Stimulated activated CD8-positive, alpha-beta memory T cell treated with anti-CD3 and anti-CD28 coated beads, Interleukin-15, amount 100 ng/mL, for 24 hours (primary cell): Measurements from ENCODE around the gene CIAO3.
"Not testable (repeated sequence)": the region's sequence is repeated elsewhere in the genome, so short reads cannot be mapped to it uniquely, and the experiment has no call there.

ENCODE experiments used
- DNase-seq: peaks from one replicate; pipeline ENCODE4 v3.0.0-alpha.2; 2020; ENCODE audit warnings: low read depth

The CIAO3 gene

DNA sequence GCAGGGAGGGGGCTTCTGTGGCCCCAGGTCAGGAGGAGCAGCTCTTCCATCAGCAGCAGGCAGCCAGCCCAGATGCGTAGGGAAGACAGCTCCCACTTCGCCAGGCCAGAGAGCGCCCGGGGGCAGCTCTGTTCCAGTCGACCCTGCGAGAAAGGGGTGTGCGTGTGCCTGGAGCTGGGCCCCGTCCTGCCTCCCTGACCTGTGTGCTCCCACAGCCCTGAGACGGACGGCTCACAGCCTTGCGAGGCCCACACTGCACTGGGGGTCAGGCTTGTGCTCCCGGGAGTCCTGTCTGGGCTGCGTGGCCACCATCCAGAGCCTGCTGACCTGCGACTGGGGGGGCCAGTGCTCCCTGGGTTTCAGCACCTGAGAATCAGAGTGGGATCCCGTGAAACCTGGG, 19.3 kb upstream of the CIAO3 start:
- no peak for DNase-seq

GRCh38 chr16:759110-759910, 18.5 kb upstream of the CIAO3 start:
- no peak for DNase-seq

DNA sequence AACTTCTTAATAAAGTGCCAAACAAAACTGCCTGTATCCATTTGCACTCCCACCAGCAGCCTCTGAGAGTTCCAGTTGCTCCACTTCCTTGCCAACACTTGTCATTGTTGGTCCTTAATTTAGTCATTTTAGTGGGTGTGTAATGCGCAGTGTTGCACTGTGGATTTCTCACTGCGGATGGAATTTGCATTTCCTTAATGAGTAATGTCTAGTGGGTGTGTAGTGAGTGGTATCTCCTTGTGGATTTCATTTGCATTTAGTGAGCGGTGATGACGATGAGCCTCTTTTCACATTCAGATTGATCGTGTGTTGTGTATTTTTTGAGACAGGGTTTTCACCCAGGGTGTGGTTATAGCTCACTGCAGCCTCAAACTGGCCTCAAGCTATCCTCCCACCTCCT, 15.6 kb upstream of the CIAO3 start:
- DNase-seq, result no peak

DNA sequence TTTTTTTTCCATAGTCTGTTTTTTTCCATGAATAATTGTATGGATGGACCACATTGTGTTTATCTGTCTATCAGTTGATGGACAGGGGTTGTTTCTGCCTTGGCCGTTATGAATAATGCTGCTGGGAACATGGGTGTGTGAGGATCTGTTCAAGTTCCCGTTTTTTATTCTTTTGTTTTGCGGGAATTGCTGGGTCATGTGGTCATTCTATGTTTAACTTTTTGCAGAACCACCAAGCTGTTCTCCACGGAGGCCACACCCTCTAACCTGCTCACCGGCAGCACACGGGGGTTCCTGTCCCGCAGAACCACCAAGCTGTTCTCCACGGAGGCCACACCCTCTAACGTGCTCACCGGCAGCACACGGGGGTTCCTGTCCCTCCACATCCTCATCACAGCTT, 13.9 kb upstream of the CIAO3 start:
- no peak for DNase-seq

DNA sequence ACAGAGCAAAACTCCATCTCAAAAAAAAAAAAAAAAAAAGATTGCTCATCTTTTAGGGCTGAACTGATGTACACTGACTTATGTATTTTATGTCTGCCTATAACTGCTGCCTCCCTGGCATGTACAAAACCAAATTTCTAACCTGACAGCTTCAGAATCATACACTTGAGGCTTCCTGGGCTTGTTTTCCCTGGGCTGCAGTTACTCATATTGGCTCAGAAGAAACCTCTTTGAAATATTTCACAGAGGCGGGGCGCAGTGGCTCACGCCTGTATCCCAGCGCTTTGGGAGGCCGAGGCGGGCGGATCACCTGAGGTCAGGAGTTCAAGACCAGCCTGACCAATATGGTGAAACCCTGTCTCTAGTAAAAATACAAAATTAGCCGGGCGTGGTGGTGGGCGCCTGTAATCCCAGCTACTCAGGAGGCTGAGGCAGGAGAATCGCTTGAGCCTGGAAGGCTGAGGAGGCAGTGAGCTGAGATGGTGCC, 13.4 kb upstream of the CIAO3 start:
- DNase-seq, result not testable (repeated sequence)

DNA sequence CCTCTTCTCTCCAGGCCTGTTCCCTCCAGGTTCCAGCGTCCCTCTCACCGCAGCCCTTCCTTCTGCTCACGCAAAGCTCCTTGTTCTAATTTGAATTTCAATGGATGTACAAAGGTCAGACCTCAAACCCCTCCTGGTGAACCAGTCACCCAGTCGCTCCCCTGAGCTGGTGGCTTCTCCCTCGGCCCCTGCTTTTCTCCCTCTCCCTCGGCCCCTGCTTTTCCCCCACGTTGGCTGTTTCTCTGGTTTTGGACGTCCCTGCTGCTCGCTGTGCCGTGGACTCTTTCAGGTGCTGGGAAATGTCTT, 11.2 kb upstream of the CIAO3 start:
- DNase-seq, result no peak

- DNase-seq, result no peak
Observed at GRCh38 chr16:751152-752006, 10.6 kb upstream of the CIAO3 start.

DNA sequence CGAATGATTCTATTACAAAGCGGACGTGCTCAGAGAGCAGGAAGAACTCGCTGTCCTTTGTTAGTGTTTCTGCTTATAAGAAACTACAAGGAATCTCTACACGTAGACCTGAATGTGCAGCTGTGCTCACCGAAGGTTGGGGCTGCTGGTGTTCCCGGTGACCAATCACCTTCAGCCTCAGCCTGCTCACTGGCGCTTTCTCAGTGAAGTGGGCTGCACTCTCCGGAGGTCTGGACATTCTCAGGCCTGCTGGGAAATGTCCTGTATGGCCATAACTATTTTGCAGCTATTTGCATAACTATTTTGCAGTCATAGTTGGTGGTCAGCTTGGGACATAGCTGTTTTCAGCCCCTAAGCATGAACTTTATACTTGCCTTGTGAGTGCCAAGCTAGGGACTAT, 9.7 kb upstream of the CIAO3 start:
- no peak for DNase-seq

GRCh38 chr16:749010-749409, 8.2 kb upstream of the CIAO3 start:
- DNase-seq, result no peak

- DNase-seq, result no peak
Observed at GRCh38 chr16:747978-748746, 7.4 kb upstream of the CIAO3 start.

GRCh38 chr16:746637-747036, 5.8 kb upstream of the CIAO3 start:
- no peak for DNase-seq

GRCh38 chr16:745739-746138, 4.9 kb upstream of the CIAO3 start:
- DNase-seq, result no peak

DNA sequence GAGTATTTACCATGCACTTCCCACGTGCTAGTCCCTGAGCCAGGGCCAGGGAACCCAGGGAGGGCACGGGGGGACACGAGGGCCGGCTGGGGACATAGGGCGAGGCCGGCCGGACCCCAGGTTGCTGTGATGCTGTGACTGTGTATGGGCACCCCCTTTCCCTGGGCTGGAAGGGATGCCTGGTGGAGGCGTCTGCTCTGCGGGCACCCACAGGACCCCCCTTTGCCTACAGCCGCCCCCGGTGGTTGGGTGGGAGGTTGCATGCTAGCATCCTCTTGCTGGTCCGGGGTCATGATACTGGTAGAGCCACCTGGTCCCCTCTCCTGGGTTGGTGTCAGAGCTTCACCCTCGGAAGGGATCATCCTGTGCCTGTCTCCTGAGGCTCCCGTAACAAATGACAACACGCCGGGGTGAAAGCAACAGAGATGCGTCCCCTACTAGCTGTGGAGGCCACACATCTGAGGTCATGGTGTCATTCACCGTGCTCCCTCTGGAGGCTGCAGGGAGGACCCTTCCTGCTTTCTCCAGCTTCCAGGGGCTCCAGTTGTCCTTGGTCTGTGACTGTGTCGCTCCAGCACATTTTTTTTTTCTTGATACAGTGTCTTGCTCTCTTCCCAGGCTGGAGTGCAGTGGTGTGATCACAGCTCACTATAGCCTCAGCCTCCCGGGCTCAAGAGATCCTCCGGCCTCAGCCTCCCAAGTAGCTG, 3.1 kb upstream of the CIAO3 start:
- no peak for DNase-seq

- not testable (repeated sequence) for DNase-seq
Observed at GRCh38 chr16:742894-743293, 2.1 kb upstream of the CIAO3 start.

- DNase-seq, result no peak
Observed at GRCh38 chr16:741986-742629, 1.3 kb upstream of the CIAO3 start.

DNA sequence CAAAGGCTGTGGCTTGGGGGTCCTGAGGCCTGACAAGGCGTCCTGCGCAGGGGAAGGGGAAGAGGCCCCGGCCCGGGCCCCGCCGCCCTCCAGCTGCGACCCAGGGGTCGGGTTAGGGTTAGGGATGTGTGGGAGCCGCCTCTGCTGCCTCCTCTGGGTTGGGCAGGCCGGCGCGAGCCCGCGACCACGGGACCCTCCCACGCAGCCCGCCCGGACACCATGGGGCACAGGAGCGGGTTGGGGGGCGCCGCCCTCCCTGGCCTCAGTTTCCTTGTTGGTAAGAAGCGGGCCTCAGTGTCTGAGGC, 386 bp downstream of the CIAO3 start:
- no peak for DNase-seq

GRCh38 chr16:739560-740458, 988 bp downstream of the CIAO3 start:
- DNase-seq, result no peak

GRCh38 chr16:736936-737481, 3.8 kb downstream of the CIAO3 start:
- no peak for DNase-seq

GRCh38 chr16:735982-736453, 4.8 kb downstream of the CIAO3 start:
- no peak for DNase-seq
